NCI-H82 treated with DMSO at 0.1 percent for 48 hours (cell line): ENCODE results near the gene SRD5A1.

ENCODE experiments used
- DNase-seq: peaks from one replicate; lab custom pipeline; 2025; ENCODE audit not compliant: unreplicated experiment; lab: John Stamatoyannopoulos, UW

SRD5A1 gene

DNA sequence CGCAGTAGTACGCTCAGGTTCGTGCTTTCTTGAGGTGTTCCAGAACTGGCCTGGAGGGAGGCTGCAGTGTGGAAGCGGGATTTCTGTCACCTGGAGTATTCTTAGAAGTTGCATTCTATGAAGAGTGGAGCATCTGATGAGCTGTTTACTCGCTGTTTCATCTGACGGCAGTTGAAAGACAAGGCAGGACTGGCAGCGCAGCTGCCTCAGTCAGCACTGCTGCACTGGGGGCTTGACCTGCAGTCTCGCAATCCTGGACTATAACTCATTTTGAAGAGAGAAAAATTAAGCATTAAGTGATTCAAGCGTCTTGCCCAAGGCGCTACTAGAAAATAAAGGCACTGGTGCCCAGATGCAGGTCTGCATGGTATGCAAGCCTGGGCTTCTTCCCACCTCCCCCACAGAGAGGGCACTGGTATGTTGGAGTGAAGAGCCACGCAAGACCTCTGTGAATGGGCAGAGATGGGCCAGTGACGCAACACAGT lies 90.6 kb downstream of the SRD5A1 start:
- DNase-seq, result no peak
